Inflammatory macrophage treated with lipopolysaccharide for 1 hour (primary cell): Measurements from ENCODE around the gene FUCA1.
"Not testable (repeated sequence)": the region's sequence is repeated elsewhere in the genome, so short reads cannot be mapped to it uniquely, and the experiment has no call there.

Source experiments
- DNase-seq, 2 donors: peaks; one replicate each; pipeline ENCODE4 v3.0.0-alpha.2; 2020 to 2022

FUCA1 gene

DNA sequence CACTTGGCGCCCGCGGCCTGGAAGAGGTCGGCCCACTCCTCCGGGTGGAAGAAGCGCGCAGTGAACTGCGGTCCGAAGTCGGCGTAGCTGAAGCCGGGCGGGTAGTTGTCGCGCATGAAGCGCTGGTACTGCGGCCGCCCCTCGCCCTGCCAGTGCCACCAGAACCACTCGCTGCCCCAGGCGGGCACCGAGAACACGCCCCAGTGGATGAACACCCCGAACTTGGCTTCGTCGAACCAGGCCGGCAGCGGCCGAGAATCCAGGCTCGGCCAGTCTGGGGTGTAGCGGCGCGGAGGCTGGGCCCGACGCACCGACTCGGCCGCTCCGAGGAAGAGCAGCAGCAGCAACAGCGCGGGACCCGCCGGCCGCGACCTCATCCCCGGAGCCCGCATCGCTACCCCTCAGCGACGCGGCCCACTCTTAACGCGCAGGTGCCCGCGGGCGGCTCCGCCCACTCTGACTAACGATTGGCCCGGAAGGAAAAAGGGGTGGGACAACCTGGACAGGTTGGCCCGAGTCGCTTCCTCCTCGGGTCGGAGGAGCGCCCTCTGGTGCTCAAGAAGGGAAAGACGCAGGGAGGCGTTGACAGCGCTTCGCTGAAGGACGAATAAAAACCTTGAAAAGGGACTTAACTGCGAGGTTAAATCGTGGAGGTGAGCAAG lies at the start of gene FUCA1:
FUCA1 (minus strand) TSS at position 396 of the 662 bp plus-strand sequence; CDS start at position 392, 4 bp downstream.
- DNase-seq = peak; percentile 81 to 97

DNA sequence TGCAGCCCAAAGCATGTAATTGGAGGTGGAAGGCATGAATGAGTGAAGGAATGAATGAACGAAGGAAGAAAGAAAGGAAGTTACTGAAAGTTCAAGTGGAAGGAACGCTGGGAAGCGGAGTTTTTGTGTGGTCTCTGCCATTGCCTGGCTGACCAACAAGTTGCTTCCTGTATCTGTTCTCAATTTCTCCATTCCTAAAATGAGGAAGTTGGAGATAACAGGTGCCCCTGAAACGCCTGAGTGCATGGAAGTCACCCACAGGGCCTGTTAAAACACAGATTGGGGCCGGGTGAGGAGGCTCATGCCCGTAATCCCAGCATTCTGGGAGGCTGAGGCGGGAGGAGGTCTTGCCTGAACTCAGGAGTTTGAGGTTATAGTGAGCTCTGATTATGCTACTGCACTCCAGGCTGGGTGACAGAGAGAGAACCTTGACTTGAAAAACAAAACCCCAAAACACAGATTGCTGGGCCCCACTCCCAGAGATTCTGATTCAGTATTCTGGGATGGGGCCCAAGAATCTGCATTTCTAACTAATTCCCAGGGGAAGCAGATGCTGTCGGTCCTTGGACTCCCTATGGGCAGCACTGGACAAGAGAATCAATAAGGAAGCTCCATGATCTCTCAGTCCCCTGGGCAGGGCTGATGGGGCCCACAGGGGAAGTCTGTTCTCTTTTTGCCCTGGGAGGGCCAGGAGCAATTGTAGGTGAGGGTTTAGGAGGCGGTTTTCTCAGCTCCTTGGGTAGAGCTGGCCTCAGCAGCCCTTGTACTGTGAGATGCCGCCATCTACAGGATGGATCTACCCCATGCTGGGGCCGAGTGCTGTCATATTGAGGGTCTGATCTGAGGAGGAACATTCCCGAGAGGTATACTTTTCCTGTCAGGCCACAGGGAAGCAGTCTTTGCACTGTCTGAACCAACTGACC lies 48.4 kb upstream of the FUCA1 start:
- DNase-seq = peak; percentile 68 to 74

DNA sequence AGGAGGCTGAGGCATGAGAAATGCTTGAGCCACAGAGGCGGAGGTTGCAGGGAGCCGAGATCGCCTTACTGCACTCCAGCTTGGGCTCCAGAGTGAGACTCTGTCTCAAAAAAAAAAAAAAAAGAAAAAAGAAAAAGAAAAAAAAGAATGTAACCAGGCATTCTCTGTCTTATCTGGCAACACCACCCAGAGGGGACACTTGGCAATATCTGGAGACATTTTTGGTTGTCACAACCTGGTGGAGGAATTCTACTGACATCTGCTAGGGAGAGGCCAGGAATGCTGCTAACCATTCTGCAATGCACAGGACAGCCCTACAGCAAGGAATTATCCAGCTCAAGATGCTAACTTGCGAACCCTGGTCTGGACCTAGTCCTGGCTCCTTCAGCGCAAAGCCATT lies 47.4 kb upstream of the FUCA1 start:
- DNase-seq = no peak

DNA sequence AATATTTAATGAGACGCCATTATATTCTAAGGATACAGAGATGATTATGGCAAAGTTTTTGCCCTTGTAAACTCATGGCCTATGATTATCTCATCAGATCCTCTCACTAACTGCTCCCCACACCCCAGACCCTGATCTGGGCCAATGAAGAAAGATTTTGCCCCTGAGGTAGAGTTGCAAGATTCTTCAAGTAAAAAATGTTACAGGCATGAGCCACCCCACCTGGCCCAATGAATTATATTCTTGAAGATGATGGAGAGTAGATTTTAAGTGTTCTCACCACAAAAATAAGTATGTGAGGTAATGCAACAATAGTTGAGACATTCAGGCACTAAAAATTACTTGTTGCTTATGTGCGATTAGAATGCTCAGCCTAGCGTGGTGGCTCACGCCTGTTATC lies 46.8 kb upstream of the FUCA1 start:
- DNase-seq = no peak

DNA sequence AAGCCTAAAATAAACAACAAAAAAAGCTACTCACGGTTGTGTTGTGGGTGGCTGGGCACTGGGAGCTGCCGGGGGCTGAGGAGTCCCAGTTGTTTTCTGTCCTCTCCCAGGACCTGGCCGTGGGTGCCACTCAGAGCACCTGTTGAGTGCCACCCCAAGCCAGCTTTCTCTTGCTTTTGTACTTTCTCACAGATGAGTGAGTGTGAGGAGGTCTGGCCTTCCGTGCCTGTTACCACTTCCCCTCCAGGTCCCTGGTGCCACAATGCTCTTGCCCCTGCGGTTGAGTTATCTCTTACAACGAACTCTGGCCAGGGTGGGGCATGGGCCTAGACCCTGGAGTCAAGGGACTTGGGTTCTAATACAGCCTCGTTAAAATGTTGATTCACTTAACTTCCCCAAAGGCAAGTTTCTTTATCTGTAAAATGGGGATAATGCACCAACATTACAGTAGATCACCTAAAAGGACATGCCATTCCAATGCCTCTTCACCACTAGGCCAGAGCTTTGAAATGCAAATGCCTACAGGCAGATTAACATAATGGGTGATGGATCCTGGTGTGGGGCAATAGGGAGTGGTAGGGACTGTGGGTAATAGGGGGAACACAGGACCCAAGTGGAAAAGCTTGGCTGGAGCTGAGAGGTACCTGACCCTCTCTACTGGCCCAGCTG lies 45.3 kb upstream of the FUCA1 start, which contains the start of gene CNR2:
CNR2 (minus strand) TSS at position 151 of the 669 bp plus-strand sequence. CDS start 37,745 bp downstream, outside the sequence.
- no peak for DNase-seq

DNA sequence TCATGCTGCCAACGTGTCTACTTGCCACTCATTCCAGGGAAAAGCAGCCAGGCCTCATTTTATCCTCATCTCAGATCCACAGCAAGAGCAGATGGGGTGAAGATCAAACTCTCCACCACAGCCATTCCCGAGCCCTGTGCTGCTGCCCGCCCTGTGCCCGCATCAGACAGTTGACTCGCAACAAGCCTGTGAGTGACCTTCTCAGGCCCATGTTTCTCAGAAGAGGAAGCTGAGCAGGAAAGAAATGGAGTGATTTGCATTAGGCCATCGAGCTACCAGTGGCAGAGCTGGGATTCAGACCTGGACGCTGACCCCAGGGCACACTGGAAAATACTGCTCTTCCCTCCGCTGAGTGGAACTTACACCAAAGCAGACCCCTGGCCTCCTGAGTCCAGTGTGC lies 43.8 kb upstream of the FUCA1 start:
- peak in 1 of 2 donors; percentile 33 for DNase-seq

DNA sequence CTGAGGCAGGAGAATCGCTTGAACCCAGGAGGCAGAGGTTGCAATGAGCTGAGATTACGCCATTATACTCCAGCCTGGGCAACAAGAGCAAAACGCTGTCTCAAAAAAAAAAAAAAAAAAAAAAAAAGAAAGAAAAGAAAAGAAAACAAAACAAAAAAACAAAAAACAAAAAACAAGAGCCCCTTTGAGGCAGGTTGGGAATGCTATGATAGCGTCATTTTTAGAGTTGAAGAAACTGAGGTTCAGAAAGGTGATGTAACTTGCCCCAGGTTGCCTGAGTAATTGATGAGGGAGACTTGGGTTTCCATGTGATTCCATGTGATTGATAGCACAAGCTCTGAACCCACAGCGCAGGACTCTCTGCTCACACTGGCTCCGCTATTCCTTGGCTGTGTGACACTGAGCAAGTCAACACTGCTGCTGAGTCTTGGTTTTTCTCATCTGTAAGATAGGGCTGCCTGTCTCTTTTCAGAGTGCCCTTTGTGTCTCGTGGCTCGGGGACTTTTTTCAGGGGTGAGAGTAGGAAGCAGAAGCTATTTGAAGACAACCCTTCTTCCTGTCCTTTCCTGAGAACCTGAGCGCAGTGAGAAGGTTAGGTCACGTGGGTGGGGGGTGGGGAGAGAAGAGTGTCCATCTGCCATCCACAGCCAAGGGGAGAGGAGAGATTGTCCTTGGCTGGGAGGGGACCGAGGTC lies 42.6 kb upstream of the FUCA1 start:
- DNase-seq = peak in 1 of 2 donors; percentile 53

DNA sequence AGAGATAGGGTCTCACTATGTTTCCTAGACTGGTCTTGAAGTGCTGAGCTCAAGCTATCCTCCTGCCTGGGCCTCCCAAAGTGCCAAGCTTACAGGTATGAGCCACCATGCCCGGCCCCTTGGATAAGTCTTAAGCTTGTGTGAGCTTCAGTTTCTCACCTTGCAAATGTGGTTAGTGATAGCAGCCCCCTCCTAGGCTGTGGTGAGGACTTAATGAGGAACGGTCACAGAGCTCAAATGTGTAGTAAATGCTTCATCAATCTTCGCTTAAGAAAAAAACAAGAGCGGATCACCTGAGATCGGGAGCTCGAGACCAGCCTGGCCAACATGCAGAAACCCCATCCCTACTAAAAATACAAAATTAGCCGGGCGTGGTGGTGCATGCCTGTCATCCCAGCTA lies 42.1 kb upstream of the FUCA1 start:
- DNase-seq = no peak

DNA sequence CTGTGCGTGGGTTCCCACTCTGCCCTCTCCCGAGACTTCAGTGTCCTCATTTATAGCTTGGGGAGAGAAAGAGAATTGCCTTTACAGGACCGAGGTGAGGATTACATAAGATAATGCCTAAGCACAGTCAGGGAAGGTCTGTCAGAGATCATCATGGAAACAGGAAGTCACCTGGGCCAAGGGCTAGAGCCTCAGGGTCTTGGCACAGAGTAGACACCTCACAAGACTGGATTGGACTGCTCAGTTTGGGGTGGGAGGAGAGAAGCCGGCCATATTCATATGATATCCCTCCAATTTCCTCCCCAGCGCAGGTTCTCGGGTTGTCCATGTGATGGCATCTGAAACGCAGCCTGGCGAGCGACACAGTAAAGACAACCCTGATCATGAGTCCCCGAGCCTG lies 41.3 kb upstream of the FUCA1 start:
- no peak for DNase-seq

DNA sequence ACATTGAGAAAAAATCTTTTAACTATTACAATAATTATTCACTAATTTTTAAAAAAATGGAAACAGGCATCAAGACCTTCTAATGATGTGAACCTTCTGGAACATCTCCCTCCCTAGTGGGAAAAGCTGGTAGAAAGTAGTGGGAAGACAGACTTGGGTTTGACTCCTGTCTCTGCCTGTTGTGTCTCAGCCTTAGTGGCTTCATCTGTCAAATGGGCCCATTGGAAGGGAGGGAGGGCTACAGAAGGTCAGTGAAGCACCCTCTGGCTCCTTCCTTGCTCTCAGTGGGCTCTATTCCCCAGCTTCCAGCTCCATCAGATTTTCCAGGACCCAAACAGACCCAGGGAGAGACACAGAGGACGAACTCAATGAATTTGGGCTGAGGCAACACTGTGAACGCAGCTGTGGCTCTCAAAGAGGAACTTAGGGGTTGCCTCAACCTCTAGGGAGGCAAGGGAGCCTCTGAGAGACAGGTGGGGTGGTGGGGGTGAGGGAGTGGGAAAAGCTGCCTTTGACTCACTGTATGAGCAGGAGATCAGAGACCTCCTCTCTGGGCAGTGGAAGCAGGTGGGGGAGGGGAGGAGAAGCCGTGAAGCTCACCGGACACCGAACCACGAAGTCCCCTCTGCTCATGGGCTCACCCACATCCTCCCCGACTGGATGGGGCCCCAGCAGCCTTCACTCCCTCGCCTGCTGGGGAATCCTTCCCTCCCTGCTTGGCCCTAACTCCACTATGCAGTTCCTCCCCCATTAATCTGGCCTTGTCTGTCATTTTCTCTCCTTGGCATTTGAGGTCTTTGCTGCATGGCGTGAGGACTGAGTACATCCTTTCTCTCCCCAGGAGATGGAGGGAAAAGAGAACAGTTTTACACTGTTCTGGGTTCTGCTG lies 40.6 kb upstream of the FUCA1 start:
- peak; percentile 59 to 63 for DNase-seq

DNA sequence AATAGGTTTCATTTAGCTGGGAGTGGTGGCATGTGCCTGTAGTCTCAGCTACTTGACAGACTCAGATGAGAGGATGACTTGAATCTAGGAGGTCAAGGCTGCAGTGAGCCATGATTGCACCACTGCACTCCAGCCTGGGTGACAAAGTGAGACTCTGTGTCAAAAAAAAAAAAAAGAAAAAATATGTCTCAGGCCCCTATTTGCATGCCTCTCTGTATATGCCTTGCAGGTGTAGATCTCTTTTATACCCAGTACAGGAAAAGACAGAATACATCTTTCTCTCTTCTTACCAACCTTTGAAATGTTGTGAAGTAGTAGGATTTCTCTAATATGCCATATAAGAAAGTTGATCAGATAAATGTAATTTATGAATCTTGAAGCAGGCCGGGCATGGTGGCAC lies 38.6 kb upstream of the FUCA1 start:
- no peak for DNase-seq

DNA sequence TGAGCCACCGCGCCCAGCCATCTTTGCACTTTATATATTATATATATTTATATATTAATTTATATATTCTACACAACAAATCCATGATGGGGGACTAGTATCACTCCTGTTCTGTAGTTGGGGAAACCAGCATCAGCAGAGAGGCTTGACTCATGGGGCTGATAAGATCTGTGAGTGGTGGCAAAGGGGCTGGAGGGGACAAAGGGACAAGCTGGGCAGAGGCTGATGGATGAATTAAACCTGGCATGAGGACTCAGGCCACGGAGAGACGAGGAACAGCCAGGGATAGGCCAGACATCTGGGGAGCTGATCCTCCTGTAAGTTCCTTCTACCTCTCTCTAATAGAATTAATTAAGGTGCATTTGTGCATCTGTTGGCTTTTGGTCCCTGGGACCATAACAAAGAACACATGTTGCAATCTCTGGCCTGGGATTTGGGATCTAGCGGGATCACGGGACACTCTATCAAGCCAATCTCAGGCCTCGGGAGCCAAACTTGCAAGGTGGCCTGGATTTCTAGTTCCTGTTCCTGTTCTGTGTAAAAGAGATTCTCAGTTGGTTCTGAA lies 37.5 kb upstream of the FUCA1 start:
- no peak for DNase-seq

DNA sequence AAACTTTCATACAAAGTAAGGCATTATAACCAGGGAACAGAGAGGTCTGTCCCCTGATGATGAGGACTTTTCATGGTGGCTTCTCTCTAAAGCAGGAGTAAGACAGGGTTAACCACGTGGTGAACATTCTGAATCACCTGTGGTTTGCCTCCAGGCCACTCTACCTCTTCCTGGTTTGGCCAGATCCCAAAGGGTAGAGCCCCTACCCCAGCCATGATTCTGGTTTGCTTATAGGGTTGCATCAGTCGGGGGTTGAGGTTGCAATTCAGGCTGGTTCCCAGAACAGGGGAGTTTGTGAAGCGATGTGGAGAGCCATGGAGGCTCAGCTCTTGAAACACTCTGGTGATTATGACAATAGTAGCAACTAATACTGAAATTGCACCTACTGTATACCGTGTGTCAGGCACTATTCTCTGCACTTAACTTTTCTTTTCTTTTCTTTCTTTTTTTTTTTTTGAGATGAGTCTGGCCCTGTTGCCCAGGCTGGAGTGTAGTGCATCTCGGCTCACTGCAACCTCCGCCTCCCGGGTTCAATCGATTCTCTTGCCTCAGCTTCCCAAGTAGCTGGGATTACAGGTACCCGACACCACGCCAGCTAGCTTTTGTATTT lies 36.8 kb upstream of the FUCA1 start:
- DNase-seq = no peak

DNA sequence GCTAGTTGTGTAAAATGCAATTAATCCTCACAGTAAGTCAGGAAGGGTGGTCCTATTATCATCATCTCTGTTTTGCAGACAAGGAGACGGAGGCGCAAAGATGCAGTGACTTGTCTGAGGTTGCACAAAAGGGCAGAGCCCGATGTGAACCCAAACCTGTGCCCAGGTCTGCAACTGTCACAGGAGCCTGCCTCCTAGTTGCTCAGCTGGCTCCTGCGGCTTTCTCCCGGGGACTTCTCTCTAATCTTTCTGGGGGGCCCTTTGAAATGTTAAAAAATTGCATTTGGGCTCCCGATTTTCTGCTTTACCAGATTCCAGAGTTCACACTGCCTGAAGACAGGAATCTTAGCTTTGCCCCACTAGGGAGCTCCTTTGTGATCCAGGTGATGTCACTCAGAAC lies 35.7 kb upstream of the FUCA1 start:
- DNase-seq = no peak

DNA sequence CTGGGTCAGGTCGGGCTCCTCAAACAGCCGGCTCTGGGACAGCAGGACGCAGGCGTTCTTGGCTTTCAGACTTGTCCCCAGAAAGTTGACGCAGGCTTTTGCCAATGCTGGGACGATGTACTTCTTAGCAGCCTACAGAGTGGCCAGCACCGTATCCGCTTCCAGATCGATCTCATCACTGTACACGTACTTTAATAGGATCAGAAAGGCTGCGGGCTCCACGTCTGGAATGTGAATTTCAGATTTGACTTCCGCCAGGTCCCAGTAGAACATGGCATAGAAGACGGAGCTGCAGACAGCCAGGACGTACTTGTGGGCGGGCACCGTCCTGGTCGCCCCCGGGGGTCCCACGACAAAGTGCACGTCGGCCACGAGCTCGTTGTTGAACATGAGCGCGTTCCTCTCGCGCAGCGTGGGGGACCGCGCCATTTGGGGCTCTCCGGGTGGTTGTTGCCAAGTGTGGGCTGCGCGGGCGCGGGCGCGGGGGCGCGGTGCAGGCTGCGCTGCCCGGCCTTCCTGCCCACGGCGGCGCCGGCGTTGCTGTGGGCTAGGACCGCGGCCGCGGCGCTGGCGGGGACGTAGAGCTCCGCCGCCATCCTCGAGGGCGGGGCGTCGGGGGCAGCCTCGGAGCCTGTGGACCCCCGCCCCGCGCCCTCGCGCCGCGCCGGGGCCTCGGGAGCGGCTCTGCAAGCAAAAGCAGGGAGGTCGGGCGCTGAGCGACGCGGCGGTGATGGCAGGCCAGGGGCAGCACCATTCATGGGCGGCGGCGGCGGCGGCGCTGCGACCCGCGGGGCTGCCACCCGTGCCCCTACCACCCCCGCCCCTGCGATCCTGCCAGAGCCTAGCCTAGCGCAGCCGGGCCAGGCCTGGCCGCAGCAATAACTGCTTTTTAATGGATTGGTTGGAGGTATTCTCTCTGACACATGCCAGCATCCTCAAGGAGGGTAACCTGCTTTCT lies 34.5 kb upstream of the FUCA1 start:
- DNase-seq = no peak

DNA sequence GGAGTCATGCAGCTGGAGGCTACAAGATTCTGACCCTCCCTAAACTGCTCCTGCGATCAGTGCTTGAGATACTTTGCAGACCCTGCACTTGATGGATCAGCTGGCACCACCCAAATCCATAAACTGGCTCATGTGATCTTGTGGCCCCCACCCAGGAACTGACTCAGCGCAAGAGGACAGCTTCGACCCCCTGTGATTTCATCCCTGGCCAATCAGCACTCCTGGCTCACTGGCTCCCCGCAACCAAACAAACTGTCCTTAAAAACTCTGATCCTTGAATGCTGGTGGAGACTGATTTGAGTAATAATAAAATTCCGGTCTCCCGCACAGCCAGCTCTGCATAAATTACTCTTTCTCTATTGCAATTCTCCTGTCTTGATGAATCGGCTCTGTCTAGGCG lies 31.9 kb upstream of the FUCA1 start:
- not testable (repeated sequence) for DNase-seq

DNA sequence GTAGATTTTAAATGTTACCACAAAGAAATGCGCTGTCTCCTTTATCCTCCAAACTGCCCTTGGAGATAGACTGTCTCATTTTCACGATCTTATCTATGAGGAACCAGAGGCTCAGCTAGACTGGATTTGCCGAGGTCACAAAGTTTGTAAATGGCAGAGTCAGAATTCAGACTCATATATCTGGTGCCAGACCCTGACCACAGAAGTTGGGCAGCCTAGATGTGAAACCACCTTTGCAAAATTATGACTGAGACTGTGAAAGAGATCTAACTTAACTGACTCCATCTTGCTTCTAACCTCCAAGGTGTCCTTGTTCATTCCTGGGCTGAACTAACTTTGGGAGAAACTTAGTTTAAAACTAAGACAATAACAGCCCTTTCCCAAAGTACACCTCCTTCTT lies 31.0 kb upstream of the FUCA1 start:
- peak in 1 of 2 donors; percentile 10 for DNase-seq

DNA sequence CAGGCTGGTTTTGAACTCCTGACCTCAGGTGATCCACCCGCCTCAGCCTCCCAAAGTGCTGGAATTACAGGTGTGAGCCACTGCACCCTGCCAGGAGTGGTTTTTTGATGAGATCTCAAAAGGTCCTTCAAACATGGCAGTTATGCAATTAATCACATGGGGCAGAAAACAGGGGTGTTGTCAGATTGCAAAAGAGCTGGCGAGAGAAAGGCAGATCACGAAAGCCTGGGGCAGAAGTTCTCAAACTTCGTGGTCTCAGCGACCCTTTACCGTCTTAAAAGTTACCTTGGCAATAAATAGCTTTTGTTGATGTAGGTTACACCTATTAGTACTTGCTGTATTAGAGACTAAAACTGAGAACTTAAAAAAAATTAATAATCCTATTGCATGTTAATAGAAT lies 29.0 kb upstream of the FUCA1 start:
- peak; percentile 55 to 59 for DNase-seq

DNA sequence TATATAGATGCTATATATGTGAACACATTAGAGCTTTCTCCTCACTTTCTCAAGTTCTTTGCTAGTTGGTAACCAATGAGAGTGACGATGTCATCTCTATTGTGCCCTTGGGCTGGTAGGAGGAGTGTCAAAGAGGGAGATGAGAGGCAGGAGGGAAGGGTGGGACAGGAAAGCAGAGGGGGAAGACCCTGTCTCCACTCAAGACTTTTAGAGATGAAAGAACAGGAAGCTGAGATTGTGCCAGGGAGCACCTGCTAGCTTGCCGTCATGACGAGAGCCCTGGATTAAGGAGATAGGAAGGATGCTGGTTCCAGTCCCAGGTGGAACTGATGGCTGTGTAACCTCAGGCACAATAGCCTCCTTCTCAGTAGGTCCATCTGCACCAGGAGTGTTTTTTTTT lies 28.4 kb upstream of the FUCA1 start:
- no peak for DNase-seq

DNA sequence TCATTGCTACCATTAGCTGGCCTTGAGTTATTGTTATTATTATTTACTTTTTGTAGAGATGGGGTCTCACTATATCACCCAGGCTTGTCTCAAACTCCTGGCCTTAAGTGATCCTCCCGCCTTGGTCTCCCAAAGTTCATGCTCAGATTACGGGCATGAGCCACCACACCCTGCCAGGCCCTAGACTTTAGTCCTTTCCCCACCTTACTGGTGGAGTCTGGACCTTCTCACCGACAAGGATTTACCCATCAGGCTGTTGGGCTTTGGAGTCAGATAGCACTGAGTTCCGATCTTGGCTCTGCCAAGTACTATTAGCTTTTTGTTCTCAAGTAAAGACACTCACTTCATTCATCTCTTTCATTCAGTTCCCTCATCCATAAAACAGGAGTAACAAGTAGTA lies 27.9 kb upstream of the FUCA1 start:
- DNase-seq = no peak
